ENCODE results near the gene ARL6IP4.

DNA sequence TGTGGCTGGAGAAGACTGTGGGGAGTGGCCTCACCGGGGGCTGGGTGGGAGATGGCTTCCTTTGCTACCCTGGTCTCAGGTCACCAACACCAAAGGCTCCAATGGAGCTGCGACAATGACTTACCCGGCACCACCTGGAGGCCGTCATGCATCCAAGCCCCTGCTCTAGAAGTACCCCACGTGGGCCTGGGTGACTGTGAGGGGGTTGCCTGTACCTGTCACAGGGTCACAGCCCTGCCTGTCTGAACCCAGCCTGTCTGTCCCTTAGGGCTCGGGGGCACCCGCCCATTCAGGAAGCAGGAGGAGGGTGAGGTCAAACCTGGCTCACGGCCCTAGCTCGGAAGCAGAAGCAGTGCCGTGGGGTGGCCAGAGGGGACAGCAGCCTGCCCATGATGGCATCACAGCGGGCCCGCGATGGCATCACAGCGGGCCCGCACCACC, 33.1 kb upstream of the ARL6IP4 start:
- TF ChIP-seq POLR2A (IDR thresholded peaks at IDR 0.05; ENCODE audit: low read depth, low read length) (no peak), TAF1 (IDR thresholded peaks at IDR 0.05; ENCODE audit: low read depth, low read length) (no peak), POLR2AphosphoS5 (IDR thresholded peaks at IDR 0.05; ENCODE audit: low read depth, low read length) (no peak), SPI1 (IDR thresholded peaks at IDR 0.05; ENCODE audit: low read depth, low read length) (no peak), PAX5 (IDR thresholded peaks at IDR 0.05; ENCODE audit: insufficient read depth, low read length, severe bottlenecking) (no peak), POU2F2 (IDR thresholded peaks at IDR 0.05; ENCODE audit: low read depth, low read length) (no peak)

Measured in GM12891 (cell line).